ENCODE data around the gene ARMC12.

ARMC12 gene

GRCh38 chr6:35759426-35759825 lies 22.6 kb downstream of the ARMC12 start:
- no peak overlapping the region for H3K27ac Mint-ChIP-seq
- no peak for DNase-seq
- no peaks in the 10 kb centered on the region for H3K9me3 Mint-ChIP-seq
- no peak overlapping the region for H3K4me3 Mint-ChIP-seq
- no peak for ATAC-seq
- H3K36me3 Mint-ChIP-seq (ENCODE audit: low read depth): no peaks in the 10 kb centered on the region
- no peaks in the 10 kb centered on the region for H3K4me1 Mint-ChIP-seq
- peaks cover 36% of the 10 kb centered on the region for H3K27me3 Mint-ChIP-seq

DNA sequence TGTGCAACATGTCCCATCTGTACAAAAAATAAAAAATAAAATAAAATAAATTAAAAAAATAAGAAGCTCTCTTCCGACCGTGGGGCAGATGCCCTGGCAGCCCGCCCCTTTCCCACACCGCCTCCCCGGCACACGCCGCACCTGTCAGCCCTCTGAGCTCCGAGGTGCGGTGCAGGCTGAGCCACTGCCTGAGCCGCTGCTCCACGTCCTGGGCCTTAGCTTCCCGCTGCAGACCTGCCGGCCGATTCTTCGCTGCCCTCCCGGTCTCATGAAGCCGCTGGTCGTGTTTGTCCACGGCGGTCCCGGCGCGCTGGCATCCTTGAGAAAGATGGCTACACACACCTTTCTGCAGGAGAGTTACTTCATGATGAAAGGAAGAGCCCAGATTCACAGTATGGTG lies 28.9 kb downstream of the ARMC12 start:
- Mint-ChIP-seq H3K27ac (no peak overlapping the region), H3K36me3 (ENCODE audit: low read depth) (no peaks in the 10 kb centered on the region), H3K4me3 (no peak overlapping the region), H3K4me1 (no peaks in the 10 kb centered on the region), H3K9me3 (no peaks in the 10 kb centered on the region), H3K27me3 (peaks cover 27% of the 10 kb centered on the region)
- no peak for ATAC-seq
- DNase-seq: no peak

GRCh38 chr6:35769211-35769610 lies 32.4 kb downstream of the ARMC12 start:
- DNase-seq: no peak
- Mint-ChIP-seq H3K9me3 (no peaks in the 10 kb centered on the region), H3K36me3 (ENCODE audit: low read depth) (no peaks in the 10 kb centered on the region), H3K4me1 (no peaks in the 10 kb centered on the region), H3K27ac (no peak overlapping the region), H3K27me3 (peaks cover 6% of the 10 kb centered on the region), H3K4me3 (no peak overlapping the region)
- no peak for ATAC-seq

GRCh38 chr6:35771343-35771627 lies 34.5 kb downstream of the ARMC12 start:
- Mint-ChIP-seq H3K27me3 (peaks cover 12% of the 10 kb centered on the region), H3K9me3 (no peaks in the 10 kb centered on the region), H3K36me3 (ENCODE audit: low read depth) (no peaks in the 10 kb centered on the region), H3K4me3 (no peak overlapping the region), H3K27ac (no peak overlapping the region), H3K4me1 (no peaks in the 10 kb centered on the region)
- DNase-seq (no peak), ATAC-seq (no peak)

DNA sequence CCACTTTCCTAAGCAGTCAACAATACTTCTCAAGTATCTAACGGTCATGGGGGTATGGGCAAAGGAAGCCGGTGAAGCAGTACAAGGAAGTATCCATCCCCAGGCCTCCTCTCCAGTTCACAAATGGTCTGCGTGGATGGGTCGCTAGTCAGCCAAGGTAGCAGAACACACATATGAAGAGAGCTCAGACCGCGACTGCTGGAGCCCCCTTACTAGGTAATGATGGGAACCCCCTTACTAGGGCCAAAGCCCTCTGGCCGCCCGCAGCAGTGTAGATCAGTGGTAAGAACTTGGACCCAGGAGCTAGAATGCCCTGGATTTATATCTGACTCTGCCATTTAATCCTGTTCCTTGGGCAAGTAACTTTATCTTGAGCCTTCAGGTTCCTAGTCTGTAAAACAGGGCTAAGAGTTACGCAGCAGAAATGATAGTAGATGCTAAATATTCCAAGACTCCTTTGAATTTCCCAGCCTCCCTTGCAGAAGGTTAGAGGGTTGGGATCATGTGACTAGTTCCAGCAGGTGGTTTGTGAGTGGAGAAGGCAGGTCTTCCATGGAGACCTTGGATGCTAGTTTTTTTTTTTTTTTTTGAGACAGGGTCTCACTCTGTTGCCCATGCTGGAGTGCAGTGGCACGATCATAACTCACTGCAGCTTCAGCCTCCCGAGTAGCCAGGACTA lies 37.4 kb downstream of the ARMC12 start:
- Mint-ChIP-seq H3K4me3 (no peak overlapping the region), H3K4me1 (peaks cover 2% of the 10 kb centered on the region), H3K36me3 (ENCODE audit: low read depth) (no peaks in the 10 kb centered on the region), H3K9me3 (no peaks in the 10 kb centered on the region), H3K27ac (no peak overlapping the region), H3K27me3 (peaks cover 23% of the 10 kb centered on the region)
- DNase-seq (no peak), ATAC-seq (no peak)

DNA sequence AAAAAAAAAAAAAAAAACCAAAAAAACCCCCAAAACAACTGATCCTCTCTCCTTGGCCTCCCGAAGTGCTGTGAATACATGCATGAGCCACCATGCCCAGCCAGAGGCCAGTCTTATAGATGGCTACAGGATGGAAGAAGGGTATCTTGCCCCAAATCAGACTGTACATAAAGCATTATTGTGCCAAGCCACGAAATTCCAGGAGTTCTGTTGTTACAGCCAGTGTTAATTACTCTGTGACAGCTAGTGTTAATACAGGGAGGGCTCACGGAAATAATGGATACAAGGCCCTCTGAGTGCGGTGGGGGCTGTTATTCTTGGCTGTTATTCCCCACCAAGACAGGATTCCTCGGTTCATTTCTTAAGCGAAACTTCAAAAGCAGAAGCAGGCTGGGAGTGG lies 38.2 kb downstream of the ARMC12 start:
- ATAC-seq (no peak), DNase-seq (no peak)
- no peaks in the 10 kb centered on the region for H3K36me3 Mint-ChIP-seq (ENCODE audit: low read depth)
- peaks cover 2% of the 10 kb centered on the region for H3K4me1 Mint-ChIP-seq
- H3K4me3 Mint-ChIP-seq: no peak overlapping the region
- no peaks in the 10 kb centered on the region for H3K9me3 Mint-ChIP-seq
- no peak overlapping the region for H3K27ac Mint-ChIP-seq
- peaks cover 23% of the 10 kb centered on the region for H3K27me3 Mint-ChIP-seq

GRCh38 chr6:35776364-35777215 lies 39.8 kb downstream of the ARMC12 start, which contains the start of gene CLPSL2:
Gene CLPSL2, plus strand, starts transcription at chr6:35776598. Its CDS starts 21 bp downstream, at chr6:35776619.
- ATAC-seq: no peak
- H3K27me3 Mint-ChIP-seq: peaks cover 27% of the 10 kb centered on the region
- peaks cover 2% of the 10 kb centered on the region for H3K4me1 Mint-ChIP-seq
- H3K36me3 Mint-ChIP-seq (ENCODE audit: low read depth): no peaks in the 10 kb centered on the region
- peak; percentile 21 for DNase-seq
- peak within 1 kb of the TSS; percentile 56 for H3K4me3 Mint-ChIP-seq
- H3K27ac Mint-ChIP-seq: no peak within 1 kb of the TSS
- no peaks in the 10 kb centered on the region for H3K9me3 Mint-ChIP-seq

GRCh38 chr6:35777356-35778102 lies 40.7 kb downstream of the ARMC12 start:
- ATAC-seq (no peak), DNase-seq (no peak)
- H3K4me3 Mint-ChIP-seq: no peak overlapping the region
- no peaks in the 10 kb centered on the region for H3K36me3 Mint-ChIP-seq (ENCODE audit: low read depth)
- no peak overlapping the region for H3K27ac Mint-ChIP-seq
- H3K9me3 Mint-ChIP-seq: no peaks in the 10 kb centered on the region
- peaks cover 33% of the 10 kb centered on the region for H3K27me3 Mint-ChIP-seq
- H3K4me1 Mint-ChIP-seq: peaks cover 2% of the 10 kb centered on the region

DNA sequence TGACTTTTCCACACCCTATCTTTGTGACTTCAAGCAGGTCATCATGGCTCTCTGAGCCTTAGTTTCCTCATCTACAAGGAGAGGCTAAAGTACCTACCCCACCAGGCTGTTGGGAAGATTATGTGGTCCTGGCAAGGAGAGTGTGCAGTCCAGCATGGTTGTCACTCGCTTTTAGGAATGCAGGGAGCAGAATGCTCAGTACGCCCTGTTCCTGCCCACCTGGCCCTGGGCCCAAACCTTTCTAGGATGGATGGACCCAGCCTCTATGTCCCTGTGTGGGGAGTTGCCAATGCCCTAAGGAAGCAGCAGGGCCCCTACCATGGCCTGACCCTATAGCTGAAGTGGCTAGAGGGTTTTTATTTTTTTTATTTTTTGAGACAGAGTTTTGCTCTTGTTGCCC lies 41.6 kb downstream of the ARMC12 start:
- Mint-ChIP-seq H3K4me1 (peaks cover 2% of the 10 kb centered on the region), H3K27ac (no peak overlapping the region), H3K27me3 (peaks cover 36% of the 10 kb centered on the region), H3K4me3 (no peak overlapping the region), H3K9me3 (no peaks in the 10 kb centered on the region), H3K36me3 (ENCODE audit: low read depth) (no peaks in the 10 kb centered on the region)
- DNase-seq (no peak), ATAC-seq (no peak)

DNA sequence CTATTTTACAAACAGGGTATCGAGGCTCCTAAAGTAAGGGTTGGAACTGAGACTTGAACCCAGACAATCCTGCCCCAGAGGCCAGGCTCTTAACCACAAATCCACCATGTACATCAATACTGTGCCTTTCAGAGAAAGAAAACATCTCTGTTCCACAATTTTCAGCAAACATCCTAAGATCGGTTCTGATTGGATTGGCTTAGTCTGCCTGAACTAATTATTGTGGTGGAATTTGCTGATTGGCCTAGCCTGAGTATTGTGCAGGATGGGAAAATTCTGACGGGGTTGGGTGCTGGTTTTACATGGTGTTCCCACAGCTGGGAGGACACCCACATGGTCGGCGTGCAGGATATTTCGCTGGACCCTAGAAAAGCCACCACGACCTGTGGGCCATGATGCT lies 43.9 kb downstream of the ARMC12 start, which contains the start of gene CLPSL1:
CLPSL1 (plus strand) TSS at position 301 of the 400 bp plus-strand sequence; CDS start at position 393, 92 bp downstream.
- DNase-seq (no peak), ATAC-seq (no peak)
- H3K4me3 Mint-ChIP-seq: no peak within 1 kb of the TSS
- no peaks in the 10 kb centered on the region for H3K9me3 Mint-ChIP-seq
- H3K27ac Mint-ChIP-seq: no peak within 1 kb of the TSS
- H3K4me1 Mint-ChIP-seq: peaks cover 2% of the 10 kb centered on the region
- H3K36me3 Mint-ChIP-seq (ENCODE audit: low read depth): no peaks in the 10 kb centered on the region
- H3K27me3 Mint-ChIP-seq: peaks cover 32% of the 10 kb centered on the region

DNA sequence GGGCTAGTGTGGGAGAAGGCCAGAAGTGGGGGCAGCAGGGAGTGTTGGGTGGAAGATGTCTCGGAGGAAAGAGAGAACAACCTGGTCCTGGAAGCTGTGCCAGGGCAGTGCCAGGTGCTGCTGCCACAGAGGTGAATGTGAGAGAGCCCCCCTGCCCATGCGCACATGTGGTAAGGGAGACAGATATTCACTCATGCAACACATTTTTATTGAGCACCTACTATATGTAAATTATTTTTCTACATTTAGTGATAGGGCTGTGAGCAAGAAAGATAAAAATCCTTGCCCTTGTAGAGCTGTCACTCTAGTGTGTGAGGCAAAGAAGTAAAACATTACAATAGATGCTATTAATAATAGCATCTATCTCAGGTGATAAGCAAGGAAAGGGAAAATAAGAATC lies 44.5 kb downstream of the ARMC12 start:
- H3K9me3 Mint-ChIP-seq: no peaks in the 10 kb centered on the region
- peaks cover 2% of the 10 kb centered on the region for H3K4me1 Mint-ChIP-seq
- no peaks in the 10 kb centered on the region for H3K36me3 Mint-ChIP-seq (ENCODE audit: low read depth)
- DNase-seq: no peak
- no peak for ATAC-seq
- H3K27ac Mint-ChIP-seq: no peak overlapping the region
- H3K4me3 Mint-ChIP-seq: no peak overlapping the region
- H3K27me3 Mint-ChIP-seq: peaks cover 33% of the 10 kb centered on the region

GRCh38 chr6:35782424-35782823 lies 45.6 kb downstream of the ARMC12 start:
- no peaks in the 10 kb centered on the region for H3K36me3 Mint-ChIP-seq (ENCODE audit: low read depth)
- H3K9me3 Mint-ChIP-seq: no peaks in the 10 kb centered on the region
- no peaks in the 10 kb centered on the region for H3K4me1 Mint-ChIP-seq
- H3K27me3 Mint-ChIP-seq: peaks cover 38% of the 10 kb centered on the region
- H3K27ac Mint-ChIP-seq: no peak overlapping the region
- DNase-seq (no peak), ATAC-seq (no peak)
- no peak overlapping the region for H3K4me3 Mint-ChIP-seq

DNA sequence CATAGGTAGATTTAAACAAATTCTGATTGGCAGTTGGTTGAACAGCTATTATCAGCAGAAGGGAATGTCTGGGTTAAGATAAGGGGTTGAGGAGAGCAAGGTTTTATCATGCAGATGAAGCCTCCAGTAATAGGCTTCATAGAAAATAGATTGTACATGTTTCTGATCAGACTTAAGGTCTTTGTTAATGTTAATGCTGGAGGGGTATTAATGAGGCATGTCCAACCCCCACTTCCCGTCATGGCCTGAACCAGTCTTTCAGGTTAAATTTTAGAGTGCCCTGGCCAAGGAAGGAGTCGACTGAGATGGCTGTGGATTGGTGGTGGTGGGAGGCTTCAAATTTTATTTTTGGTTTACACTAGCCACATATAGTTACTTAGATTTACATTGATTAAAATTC lies 47.4 kb downstream of the ARMC12 start:
- Mint-ChIP-seq H3K36me3 (ENCODE audit: low read depth) (no peaks in the 10 kb centered on the region), H3K27ac (no peak overlapping the region), H3K27me3 (peaks cover 47% of the 10 kb centered on the region)

GRCh38 chr6:35786272-35786671 lies 49.4 kb downstream of the ARMC12 start:
- Mint-ChIP-seq H3K9me3 (no peaks in the 10 kb centered on the region), H3K36me3 (ENCODE audit: low read depth) (no peaks in the 10 kb centered on the region), H3K27me3 (peaks cover 51% of the 10 kb centered on the region), H3K4me3 (no peak overlapping the region), H3K4me1 (no peaks in the 10 kb centered on the region), H3K27ac (no peak overlapping the region)
- DNase-seq: no peak
- ATAC-seq: no peak

More for the DNA sequence above, 47.4 kb downstream of the ARMC12 start:
- Mint-ChIP-seq H3K9me3 (no peaks in the 10 kb centered on the region), H3K4me3 (no peak overlapping the region), H3K4me1 (no peaks in the 10 kb centered on the region)
- ATAC-seq: no peak
- DNase-seq: no peak

DNA sequence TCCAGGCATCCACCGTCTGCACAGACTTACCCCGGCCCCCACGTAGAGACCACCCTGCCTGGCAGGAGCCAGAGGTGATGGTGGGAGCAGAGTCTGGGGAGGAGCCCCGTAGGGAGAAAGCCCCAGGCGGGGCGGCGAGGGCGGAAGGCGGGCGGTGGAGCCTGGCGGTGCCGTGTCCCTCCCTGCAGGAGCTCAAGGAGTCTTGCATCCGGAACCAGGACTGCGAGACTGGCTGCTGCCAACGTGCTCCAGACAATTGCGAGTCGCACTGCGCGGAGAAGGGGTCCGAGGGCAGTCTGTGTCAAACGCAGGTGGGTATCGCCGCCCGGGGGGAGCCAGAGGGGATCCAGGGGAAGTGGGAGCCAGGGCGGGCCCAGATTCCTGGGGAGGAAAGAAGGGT lies 50.0 kb downstream of the ARMC12 start:
- H3K36me3 Mint-ChIP-seq (ENCODE audit: low read depth): no peaks in the 10 kb centered on the region
- H3K27ac Mint-ChIP-seq: no peak overlapping the region
- no peak for ATAC-seq
- H3K27me3 Mint-ChIP-seq: peaks cover 48% of the 10 kb centered on the region
- H3K9me3 Mint-ChIP-seq: no peaks in the 10 kb centered on the region
- H3K4me3 Mint-ChIP-seq: no peak overlapping the region
- DNase-seq: no peak
- no peaks in the 10 kb centered on the region for H3K4me1 Mint-ChIP-seq

All from activated naive CD8-positive, alpha-beta T cell treated with anti-CD3 and anti-CD28 coated beads, Interleukin-2, amount 50 U/mL, for 24 hours (primary cell).